HL-60 (cell line): ENCODE results near the gene HOXB3.

Source experiments
- POLR2AphosphoS5 ChIP-seq: IDR thresholded peaks from 2 replicates; pipeline ENCODE4 v1.6.1; 2012; ENCODE audit warnings: low read depth
- TF ChIP-seq, protein P1 (sequence below): IDR thresholded peaks from 2 replicates; pipeline ENCODE4 v1.6.1; 2012; ENCODE audit warnings: low read depth; ENCODE audit not compliant: insufficient replicate concordance
- TF ChIP-seq, protein P2 (sequence below): IDR thresholded peaks from one replicate; pipeline ENCODE4 v1.5.1; 2011; ENCODE audit warnings: low read length, control low read depth, inconsistent platforms; ENCODE audit not compliant: insufficient read depth

DNA sequence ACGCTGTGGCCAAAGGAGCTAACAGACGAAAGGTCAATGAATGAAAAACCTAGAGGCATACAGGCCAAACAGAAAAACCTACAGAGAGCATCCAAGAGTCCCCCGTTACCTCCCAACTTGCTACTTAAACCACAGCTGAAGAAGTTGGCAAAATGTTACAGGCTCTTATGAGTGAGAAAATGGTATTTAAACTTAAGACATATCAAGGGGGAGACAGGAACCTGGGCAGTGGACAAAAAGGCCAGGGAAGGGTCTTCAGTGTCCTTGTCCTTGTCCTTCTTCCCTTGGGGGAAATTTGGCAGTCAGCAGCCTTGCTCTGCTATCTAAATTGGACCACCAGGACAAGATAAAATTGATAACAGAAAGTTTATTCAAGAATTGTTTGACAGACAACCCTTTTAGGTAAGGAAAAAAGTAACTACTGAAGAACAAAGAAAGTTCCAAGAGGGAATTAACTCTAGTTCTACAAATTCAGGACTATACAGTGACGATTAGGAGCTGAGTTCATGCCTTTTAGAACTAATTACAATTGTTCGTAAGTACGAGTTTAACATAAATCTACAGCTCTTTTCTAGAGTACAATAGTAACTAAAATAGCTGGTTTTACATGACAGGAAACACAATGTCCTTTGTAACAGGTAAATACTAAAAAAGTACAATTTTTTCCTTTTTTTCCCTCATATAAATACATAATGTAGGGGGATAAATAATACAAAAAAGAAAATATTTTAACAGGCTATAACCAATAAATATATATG lies 41.3 kb downstream of the HOXB3 start:
- TF ChIP-seq, protein P1, sequence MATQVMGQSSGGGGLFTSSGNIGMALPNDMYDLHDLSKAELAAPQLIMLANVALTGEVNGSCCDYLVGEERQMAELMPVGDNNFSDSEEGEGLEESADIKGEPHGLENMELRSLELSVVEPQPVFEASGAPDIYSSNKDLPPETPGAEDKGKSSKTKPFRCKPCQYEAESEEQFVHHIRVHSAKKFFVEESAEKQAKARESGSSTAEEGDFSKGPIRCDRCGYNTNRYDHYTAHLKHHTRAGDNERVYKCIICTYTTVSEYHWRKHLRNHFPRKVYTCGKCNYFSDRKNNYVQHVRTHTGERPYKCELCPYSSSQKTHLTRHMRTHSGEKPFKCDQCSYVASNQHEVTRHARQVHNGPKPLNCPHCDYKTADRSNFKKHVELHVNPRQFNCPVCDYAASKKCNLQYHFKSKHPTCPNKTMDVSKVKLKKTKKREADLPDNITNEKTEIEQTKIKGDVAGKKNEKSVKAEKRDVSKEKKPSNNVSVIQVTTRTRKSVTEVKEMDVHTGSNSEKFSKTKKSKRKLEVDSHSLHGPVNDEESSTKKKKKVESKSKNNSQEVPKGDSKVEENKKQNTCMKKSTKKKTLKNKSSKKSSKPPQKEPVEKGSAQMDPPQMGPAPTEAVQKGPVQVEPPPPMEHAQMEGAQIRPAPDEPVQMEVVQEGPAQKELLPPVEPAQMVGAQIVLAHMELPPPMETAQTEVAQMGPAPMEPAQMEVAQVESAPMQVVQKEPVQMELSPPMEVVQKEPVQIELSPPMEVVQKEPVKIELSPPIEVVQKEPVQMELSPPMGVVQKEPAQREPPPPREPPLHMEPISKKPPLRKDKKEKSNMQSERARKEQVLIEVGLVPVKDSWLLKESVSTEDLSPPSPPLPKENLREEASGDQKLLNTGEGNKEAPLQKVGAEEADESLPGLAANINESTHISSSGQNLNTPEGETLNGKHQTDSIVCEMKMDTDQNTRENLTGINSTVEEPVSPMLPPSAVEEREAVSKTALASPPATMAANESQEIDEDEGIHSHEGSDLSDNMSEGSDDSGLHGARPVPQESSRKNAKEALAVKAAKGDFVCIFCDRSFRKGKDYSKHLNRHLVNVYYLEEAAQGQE = no peak
- TF ChIP-seq, protein P2, sequence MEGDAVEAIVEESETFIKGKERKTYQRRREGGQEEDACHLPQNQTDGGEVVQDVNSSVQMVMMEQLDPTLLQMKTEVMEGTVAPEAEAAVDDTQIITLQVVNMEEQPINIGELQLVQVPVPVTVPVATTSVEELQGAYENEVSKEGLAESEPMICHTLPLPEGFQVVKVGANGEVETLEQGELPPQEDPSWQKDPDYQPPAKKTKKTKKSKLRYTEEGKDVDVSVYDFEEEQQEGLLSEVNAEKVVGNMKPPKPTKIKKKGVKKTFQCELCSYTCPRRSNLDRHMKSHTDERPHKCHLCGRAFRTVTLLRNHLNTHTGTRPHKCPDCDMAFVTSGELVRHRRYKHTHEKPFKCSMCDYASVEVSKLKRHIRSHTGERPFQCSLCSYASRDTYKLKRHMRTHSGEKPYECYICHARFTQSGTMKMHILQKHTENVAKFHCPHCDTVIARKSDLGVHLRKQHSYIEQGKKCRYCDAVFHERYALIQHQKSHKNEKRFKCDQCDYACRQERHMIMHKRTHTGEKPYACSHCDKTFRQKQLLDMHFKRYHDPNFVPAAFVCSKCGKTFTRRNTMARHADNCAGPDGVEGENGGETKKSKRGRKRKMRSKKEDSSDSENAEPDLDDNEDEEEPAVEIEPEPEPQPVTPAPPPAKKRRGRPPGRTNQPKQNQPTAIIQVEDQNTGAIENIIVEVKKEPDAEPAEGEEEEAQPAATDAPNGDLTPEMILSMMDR = no peak
- no peak for TF ChIP-seq POLR2AphosphoS5
